HG03439 (cell line): ENCODE data around the gene CASP8.
"Not testable (repeated sequence)": the region's sequence is repeated elsewhere in the genome, so short reads cannot be mapped to it uniquely, and the experiment has no call there.

Experiments
- ATAC-seq: cut with Tn5 transposase; IDR thresholded peaks from one replicate; pipeline ENCODE4 v1.9.1; 2021; ENCODE audit warnings: mild to moderate bottlenecking, moderate library complexity; ENCODE audit not compliant: unreplicated experiment

CASP8 gene

DNA sequence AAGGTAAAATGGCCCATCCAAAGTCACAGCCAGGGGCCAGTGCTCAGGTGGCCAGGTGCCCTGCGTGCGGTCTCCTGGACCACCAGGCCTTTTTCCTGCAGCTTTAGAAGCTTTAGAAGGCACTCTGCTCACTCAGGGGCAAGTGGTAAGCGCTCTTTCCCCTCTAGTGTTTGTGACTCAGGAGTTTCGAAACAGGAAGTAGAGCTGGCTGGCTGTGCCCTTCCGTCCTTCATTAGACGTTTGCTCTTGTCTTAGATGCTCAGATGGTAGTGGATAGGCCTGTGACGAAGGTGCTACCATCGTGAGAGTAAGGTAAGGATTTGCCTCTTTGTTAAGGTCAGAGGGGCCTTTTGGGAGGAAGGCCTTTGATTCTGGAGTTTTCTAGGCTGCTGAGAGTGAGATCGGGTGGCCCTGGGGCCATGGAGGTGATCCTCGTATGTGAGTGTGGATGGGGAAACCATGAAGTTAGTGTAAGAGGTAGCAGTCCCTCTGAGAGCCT is at the start of gene CASP8:
Gene CASP8 (plus strand): TSS at position 235 of the 499 bp plus-strand sequence. CDS start 5,951 bp downstream, outside the sequence.
- peak; percentile 38 for ATAC-seq

DNA sequence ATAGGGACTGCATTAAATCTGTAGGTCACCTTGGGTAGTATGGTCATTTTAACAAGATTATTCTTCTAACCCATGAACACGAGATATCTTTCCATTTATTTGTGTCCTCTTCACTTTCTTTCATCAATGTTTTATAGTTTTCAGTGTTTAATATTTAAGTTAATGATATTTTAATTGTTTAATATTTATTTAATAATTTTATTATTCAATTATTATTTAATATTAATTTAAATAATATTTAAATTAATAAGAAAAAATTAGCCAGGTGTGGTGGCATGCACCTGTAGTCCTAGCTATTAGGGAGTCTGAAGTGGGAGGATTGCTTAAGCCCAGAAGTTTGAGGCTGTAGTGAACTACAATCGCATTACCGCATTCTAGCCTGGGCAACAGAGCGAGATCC is 44.4 kb upstream of the CASP8 start:
- ATAC-seq = no peak

DNA sequence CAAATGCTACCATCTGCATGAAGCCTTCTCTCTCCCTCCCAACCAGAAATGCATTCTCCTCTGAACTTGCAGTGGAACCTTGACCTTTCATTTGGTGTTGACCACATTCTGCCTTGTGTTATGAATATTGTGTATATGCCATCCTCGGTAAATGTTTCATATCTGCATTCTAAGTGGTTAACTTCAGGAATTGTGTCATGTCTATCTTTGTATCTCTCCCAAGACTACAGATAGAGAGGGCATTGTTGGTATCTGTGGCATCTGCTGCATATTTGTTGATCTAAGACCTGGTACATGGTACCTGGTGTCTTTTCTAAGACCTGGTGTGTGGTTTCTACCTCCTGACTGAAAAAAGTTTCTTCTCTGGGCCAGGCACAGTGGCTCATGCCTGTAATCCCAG is 43.4 kb upstream of the CASP8 start:
- no peak for ATAC-seq

DNA sequence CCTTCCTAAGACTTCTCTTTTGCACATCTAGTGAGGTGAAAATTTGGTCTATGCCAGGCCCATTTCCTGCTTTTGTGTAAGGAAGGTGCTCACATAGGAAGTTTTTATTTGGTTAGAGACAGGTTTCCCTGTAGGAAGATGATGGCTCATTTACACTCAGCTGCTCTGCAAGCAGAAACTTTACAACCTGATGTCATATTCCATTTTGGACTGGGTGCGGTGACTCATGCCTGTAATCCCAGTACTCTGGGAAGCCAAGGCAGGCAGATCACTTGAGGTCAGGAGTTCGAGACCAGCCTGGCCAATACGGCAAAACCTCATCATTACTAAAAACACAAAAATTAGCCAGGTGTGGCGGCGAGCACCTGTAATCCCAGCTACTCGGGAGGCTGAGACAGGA is 41.6 kb upstream of the CASP8 start:
- ATAC-seq = no peak

DNA sequence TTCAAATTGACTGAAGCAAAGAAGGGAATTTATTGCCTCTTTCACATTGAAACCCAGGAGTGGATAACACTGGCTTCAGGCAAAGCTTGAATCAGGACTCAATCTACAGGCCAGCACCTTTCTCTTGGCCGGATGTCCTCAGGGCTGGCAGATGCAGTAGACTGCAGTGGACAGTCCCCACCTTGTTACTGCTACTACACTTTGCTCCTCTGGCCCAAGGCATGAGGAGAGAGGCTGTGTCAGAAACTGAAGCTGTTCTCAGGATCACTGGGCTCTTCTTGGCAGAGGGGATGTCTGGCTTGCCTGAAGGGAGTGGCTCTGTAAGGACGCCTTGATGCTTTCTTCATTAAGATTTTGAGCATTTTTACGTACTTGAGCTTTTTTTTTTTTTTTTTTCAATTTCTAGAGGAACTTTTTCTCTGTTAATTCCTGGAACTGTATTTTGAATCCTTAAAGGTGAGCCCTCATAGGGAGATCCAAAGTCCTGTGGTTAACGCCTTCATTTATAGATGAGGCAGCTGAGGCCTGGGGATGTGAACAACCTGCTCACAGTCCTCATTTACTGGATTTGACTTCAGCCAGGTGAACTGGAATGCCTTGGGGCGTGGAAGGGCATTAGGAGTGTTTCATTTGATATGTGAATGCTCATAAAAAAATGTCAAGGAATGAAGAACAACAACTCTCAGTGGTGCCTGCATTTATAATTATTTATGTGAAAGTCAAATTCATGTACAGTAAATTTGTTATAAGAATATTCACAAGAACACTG is 40.8 kb upstream of the CASP8 start:
- no peak for ATAC-seq

DNA sequence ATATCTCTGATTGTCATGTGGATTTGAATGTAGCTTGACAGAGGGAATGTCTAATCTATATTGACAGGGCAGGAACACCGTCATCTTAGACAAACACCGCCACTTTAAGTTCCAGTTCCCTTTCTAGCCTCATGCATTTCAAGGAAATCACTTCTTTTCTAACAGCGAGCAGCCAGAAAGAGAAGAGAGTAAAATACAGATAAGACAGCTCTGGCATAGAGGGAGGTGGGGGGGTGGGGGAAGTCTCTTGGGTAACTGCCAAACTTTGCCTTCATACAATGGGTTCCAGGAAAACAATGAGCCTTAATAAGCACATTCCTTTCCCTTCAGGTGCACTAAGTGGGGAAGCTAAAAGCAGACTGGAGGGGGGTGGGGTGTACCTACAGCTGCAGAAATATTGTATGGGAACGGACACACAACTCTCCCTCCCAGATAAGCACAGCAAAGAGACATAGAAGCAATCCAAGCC is 40.2 kb upstream of the CASP8 start:
- ATAC-seq = no peak

DNA sequence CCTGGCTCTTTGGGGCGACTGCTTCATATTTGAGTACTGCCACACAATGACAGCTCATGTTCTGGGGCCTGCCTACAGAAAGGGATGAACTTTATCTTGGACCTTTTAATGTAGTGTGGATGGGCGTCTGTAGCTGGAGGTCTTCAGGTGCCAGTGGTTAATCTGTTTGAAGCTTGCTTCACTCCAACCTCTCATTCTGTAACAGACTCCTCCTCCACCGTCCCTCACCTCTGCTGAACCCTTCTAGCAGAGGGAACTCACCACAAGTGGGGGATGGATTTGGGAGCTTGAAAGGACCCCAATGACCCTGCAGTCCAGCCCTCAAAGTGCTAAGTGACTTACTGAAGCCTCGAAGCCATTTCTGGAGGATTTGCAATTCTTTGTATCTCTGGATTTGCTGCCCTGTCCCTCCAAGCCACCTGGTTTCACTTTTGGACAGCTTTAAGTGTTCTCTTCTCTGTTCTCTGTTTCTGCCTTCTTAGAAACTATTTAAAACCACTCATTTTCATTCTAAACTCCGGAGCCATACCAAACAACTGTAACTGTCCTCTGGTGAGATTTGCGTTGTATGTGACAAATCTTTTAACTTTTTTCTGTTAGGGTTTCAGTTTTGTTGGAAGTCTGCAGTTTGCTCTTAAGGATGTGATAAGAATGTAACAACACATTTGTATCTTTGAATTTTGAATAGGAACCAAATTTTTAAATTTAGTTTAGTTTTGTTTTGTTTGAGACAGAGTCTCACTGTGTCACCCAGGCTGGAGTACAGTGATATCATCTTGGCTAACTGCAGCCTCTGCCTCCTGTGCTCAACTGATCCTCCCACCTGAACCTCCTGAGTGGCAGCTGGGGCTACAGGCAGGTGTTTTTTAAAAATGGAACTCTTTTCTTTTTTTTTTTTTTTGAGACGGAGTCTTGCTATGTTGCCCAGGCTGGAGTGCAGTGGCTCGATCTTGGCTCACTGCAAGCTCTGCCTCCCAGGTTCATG is 37.0 kb upstream of the CASP8 start:
- ATAC-seq = peak; percentile 91

DNA sequence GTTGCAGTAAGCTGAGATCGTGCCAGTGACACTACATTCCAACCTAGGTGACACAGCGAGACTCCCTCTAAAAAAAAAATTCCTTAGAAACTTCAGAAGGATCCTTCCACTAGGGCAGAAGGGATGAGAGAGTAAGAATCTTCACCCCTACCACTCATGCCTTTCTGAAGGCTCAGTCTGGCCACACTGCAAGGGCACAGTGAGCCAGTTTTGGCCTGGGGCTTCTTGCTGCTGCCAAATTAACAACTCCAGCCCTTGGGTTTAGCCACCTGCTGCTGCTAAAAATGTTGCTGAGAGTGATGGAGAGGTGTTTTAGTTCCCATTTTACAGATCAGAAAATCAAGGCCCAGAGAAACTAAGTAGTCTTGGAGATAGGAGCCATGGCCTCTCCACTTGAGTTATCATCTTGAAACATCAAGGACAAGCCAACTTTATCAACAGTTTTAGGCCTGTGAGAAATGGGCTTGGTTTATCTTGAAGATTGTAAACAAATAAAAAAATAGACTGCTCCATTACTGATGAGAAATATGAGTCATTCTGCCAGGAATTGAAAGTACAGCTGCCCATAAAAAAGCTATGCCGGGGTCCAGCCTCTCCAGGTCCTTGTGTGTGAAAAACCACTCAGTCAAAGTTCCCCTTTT is 31.9 kb upstream of the CASP8 start:
- ATAC-seq = no peak

DNA sequence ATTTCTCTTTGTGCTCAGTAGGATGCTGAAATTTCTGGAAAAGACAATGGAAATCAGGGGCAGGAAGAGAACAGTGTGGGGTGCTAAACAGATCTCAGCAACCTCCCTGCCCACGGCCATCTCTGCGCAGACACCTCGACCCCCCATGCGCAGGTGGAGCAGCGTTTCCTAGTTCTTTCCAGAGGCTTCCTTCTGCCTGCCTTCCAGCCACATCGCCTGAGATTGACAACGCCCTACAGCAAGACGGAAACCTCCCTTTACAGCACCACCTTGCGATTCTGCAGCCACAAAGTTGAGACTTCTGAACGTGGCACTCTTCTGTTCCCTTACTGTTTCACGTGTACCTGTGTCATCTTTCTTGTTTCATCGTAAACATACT is 31.4 kb upstream of the CASP8 start:
- ATAC-seq = no peak

DNA sequence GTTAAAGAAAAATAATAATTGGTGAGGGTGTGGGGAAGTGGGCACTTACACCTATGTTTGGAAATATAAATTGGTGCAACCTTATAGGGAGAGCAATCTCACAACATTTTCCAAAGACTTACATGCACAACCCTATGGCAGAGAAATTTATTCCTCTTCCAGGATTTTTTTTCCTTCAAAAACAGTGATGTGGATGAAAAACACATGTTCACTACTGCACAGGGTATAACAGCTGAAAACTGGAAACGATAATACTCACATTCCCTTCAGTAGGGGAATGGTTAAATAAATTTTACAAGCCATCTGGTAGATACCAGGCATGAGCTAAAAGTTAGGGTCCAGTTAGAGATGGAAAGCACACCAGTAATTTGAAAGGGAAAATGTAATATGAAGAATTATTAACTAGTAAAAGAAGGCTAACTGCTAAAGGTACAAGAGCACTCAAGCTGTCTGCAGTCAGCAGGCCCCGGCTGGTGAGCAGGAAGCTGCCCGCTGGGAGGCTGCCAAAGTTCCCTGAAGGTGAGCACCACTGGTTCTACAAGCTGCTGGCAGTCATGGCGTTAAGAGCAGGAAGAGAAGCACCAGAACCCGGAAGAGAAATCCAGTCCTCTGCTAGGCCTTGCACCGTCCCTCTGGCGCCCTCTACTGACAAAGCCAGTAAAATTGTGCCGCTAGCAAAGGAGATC is 28.4 kb upstream of the CASP8 start:
- ATAC-seq = peak; percentile 56

DNA sequence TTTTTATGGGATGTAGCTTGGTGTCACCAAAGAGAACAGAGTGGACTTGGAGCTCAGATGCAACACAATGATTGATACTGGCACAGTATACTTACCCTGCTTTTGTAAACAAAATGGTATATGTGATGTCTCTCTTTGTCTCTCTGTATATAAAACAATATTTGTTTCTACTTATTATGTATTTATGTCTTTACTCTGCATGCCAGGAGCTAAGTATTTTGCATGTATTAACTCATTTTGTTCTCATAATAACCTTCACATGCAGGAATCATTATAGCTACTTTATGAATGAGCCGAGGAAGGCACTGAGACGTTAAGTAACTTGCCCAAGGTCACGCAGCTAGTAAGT is 27.9 kb upstream of the CASP8 start:
- ATAC-seq = no peak

DNA sequence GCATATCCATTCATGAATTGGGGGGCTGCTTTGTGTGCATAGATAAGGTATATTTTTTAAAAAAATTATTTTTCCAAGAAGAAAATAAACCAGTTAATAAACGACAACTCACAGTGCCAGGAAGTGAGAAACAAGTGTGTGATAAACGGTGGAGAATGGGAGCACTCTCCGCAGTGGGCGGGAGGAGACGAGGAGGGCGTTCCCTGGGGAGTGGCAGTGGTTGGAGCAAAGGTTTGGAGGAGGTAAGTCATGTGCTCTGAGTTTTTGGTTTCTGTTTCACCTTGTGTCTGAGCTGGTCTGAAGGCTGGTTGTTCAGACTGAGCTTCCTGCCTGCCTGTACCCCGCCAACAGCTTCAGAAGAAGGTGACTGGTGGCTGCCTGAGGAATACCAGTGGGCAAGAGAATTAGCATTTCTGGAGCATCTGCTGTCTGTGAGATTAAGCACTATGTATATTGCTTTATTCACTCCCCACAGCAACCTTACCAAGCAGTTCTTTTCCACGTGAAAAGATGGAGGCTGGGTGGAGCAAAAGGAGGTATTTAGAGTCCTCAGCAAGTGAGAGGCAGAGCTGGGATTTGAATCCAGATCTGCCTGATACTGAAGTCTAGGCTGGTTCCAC is 27.0 kb upstream of the CASP8 start:
- peak; percentile 91 for ATAC-seq

DNA sequence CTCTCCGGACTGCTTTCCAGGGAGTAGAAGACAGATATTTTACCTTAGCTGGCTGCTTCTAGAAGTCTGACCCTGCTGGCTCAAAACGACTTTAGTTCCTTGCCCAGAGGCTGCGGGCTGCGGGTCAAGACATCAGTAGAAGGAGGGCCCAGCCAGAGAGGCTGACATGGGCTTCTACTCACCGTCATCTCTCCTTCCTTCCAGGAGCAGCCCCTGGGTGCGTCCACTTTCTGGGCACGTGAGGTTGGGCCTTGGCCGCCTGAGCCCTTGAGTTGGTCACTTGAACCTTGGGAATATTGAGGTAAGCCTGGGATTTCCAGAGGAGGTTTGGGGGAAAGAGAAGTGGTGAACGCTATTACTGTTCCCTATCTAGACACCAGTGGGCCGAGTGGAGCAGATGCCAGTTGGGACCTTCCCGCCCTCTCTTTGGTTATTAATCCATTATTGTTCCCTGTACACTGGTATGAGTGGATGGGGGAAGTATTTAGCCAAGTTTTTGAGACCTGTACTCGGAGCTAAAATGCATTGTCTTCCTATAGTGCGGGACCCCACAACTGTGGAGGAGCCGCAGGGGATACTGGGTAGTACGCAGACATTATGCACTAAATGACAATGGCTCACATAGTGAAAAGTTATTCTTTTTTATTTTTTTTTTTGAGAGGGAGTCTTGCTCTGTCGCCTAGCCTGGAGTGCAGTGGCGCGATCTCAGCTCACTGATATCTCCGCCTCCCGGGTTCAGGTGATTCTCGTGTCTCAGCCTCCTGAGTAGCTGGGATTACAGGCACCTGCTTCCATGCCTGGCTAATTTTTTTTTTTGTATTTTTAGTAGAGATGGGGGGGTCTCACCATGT is 26.3 kb upstream of the CASP8 start:
- peak; percentile 17 for ATAC-seq

DNA sequence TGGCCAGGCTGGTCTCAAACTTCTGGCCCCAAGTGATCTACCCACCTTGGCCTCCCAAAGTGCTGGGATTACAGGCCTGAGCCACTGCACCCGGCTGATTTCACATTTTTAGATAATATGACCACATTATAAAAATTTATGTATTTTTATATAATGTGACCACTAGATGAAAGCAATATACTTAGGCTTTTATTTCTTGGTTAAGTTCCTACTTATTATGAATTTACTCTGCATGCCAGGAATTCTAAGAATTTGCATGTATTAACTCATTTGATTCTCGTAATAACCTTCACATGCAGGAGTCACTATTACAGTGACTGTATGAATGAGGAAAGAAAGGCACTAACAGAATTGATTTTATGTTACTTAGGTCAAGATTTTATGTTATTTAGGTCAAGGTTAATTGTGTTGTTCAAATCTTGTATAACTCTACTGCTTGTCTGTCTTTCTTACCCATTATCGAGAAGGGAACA is 25.6 kb upstream of the CASP8 start:
- ATAC-seq = no peak

DNA sequence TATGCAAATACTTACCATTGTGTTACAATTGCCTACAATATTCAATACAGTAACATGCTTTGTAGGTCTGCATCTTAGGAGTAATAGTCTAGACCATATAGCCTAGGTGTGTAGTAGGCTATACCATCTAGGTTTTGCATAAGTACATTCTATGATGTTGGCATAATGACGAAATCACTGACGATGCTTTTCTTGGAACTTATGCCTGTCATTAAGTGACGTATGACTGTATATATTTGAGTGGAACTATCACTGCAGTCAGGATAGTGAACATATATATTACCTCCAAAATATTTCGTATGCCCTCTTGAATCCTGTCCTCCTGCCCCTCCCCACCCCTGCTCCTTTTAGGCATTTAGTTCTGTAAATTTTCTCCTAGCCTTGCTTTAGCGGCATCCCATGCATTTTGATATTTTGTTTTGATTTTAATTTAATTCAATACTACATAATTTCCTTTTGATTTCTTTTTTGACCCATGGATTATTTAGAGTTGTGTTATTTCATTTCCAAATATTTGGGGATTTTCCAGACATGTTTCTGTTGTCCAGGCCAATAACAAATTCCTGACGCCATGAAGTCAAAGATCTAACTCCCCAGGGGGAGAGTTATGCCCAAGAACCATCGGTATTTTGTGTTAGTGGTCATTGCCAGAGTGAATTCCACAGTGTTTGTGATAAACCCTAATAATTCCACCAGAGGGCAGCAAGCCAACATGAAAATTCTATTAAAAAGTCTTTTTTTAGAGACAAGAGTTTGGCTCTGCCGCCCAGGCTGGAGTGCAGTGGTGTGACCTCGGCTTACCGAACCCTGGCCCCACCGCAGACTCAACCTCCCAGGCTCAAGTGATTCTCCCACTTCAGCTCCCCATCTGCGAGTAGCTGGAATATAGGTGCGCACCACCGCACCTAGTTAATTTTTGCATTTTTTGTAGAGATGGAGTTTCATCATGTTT is 24.2 kb upstream of the CASP8 start:
- no peak for ATAC-seq

DNA sequence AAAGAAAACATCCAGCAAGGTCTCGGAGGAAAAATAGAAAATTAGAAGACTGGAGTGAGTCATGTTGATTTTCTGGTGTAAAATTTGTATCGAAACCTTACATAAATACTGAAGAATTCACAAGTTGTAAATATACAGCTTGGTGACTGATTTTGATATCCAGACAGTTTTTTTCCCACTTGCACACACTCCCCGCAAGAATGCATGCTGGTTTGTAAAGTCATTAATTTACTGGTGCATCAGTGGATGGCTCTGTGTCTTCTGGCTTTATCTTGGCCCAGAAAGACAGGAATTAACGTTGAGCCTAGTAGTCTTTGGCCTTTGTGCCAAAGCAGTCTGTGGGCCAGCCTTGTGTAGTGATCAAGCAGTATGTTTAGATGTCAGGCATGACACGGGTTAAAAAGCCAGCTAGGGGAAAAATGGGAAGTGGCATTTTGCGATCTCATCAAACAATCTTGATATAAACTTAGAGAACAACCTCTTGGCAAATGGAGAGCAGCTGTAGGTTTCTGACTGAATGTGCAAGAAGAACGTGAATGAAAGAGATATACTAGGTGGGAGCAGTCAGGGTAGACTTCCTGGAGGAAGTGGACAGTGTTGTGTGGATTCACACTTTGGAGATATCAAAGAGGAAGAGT is 22.7 kb upstream of the CASP8 start:
- no peak for ATAC-seq

DNA sequence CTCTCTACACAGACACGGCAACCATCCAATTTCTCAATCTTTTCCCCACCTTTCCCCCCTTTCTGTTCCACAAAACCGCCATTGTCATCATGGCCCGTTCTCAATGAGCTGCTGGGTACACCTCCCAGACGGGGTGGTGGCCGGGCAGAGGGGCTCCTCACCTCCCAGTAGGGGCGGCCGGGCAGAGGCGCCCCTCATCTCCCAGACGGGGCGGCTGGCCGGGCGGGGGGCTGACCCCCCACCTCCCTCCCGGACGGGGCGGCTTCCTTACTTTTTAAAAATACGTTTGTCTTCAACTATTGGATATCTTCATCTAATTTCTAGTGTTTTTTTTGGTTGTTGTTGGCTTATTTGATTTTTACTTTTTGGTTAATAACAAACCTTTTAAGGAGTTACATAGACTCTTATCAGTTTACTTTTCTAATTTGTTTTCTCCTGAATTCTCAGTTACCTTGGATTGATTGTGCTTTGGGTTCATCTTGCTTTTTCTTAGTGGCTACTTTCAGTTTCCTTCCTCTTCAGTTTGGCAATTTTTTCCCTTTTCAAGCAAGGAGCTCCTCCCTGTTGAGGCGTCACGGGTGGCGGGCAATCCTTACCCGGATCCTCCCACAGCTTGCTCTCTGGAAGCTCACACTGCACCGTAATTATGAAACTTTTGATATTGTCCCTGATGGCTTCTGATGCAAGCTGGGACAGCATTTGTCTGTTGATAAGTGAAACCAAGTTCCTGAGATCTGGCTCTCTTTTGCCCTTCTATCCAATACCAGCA is 21.0 kb upstream of the CASP8 start:
- not testable (repeated sequence) for ATAC-seq
